NCI-H82 (cell line): ENCODE results near the gene ZNF142.

Source experiments
- DNase-seq: peaks from one replicate; lab custom pipeline; 2025; lab: John Stamatoyannopoulos, UW

Gene ZNF142

GRCh38 chr2:218659258-218659987, at the start of gene ZNF142, which contains the start of gene BCS1L:
Gene ZNF142 (minus strand): TSS chr2:218659623. CDS start chr2:218656429, 3,194 bp downstream.
Gene BCS1L (plus strand): TSS chr2:218659683. CDS start chr2:218660988, 1,305 bp downstream.
- DNase-seq = peak; percentile 97

- no peak for DNase-seq
Observed at GRCh38 chr2:218708086-218708485, 48.7 kb upstream of the ZNF142 start.

GRCh38 chr2:218703341-218703740, 43.9 kb upstream of the ZNF142 start:
- DNase-seq = no peak

- no peak for DNase-seq
Observed at GRCh38 chr2:218701806-218702205, 42.4 kb upstream of the ZNF142 start.

- DNase-seq = no peak
Observed at GRCh38 chr2:218698885-218699284, 39.5 kb upstream of the ZNF142 start.

GRCh38 chr2:218694405-218695145, 35.2 kb upstream of the ZNF142 start:
- DNase-seq = no peak

GRCh38 chr2:218691234-218691633, 31.8 kb upstream of the ZNF142 start:
- no peak for DNase-seq

GRCh38 chr2:218687400-218688060, 28.1 kb upstream of the ZNF142 start:
- DNase-seq = peak; percentile 92

- DNase-seq = no peak
Observed at GRCh38 chr2:218680061-218680460, 20.6 kb upstream of the ZNF142 start.

GRCh38 chr2:218679119-218679518, 19.7 kb upstream of the ZNF142 start:
- no peak for DNase-seq

- DNase-seq = peak; percentile 94
Observed at GRCh38 chr2:218671654-218672566, 12.5 kb upstream of the ZNF142 start, which contains the start of the genes RNF25 and STK36. Gene RNF25 (minus strand): TSS chr2:218672002. CDS start chr2:218671970, 32 bp downstream. Gene STK36 (plus strand): TSS chr2:218672086. CDS start chr2:218672830, 744 bp downstream.

- no peak for DNase-seq
Observed at GRCh38 chr2:218671097-218671653, 11.8 kb upstream of the ZNF142 start.

GRCh38 chr2:218664653-218665052, 5.2 kb upstream of the ZNF142 start:
- no peak for DNase-seq

GRCh38 chr2:218663901-218664300, 4.5 kb upstream of the ZNF142 start:
- DNase-seq = no peak

GRCh38 chr2:218662827-218663226, 3.4 kb upstream of the ZNF142 start:
- DNase-seq = no peak

- no peak for DNase-seq
Observed at GRCh38 chr2:218662377-218662776, 3.0 kb upstream of the ZNF142 start.

GRCh38 chr2:218659988-218660358, 550 bp upstream of the ZNF142 start:
- DNase-seq = no peak

- peak; percentile 80 for DNase-seq
Observed at GRCh38 chr2:218658671-218659257, 659 bp downstream of the ZNF142 start.

- DNase-seq = no peak
Observed at GRCh38 chr2:218655751-218656150, 3.7 kb downstream of the ZNF142 start.

- DNase-seq = no peak
Observed at GRCh38 chr2:218648787-218649100, 10.7 kb downstream of the ZNF142 start.
